Activated B cell treated with CpG ODN at 0.5 μM for 24 hours (primary cell): ENCODE results near the gene NCKAP1. TPM values are rescaled to one million over a fixed set of nuclear protein-coding genes. Genes with fewer than 3 reads are reported as not detected.
"Not testable (repeated sequence)": the region's sequence is repeated elsewhere in the genome, so short reads cannot be mapped to it uniquely, and the experiment has no call there.

Experiments used
- ATAC-seq: fragments of 200-7000 bp; cut with Tn5 transposase; one replicate; pipeline ENCODE4 v1.10.0; 2021; ENCODE audit warnings: low read depth, mild to moderate bottlenecking, moderate library complexity
- CTCF ChIA-PET: fragments of 350-600 bp; sonication (Branson Sonifier 250); formaldehyde crosslinking; loops from one replicate; lab custom pipeline; 2021; ENCODE audit warnings: antibody characterized with exemption; lab: Charles Lee
- POLR2A ChIA-PET: fragments of 350-600 bp; sonication (Branson Sonifier 250); formaldehyde crosslinking; loops from one replicate; lab custom pipeline; 2021; ENCODE audit warnings: antibody characterized with exemption; lab: Charles Lee
- DNase-seq: peaks from one replicate; pipeline ENCODE4 v3.0.0; 2022
- H3K27ac Mint-ChIP-seq: one replicate; pipeline ENCODE4 v1.8.0; 2020; ENCODE audit warnings: mixed read lengths
- H3K27me3 Mint-ChIP-seq: one replicate; pipeline ENCODE4 v1.8.0; 2021; ENCODE audit warnings: mixed read lengths
- H3K36me3 Mint-ChIP-seq: one replicate; pipeline ENCODE4 v1.8.0; 2021; ENCODE audit warnings: low read depth, mixed read lengths
- H3K4me1 Mint-ChIP-seq: one replicate; pipeline ENCODE4 v1.8.0; 2021; ENCODE audit warnings: mixed read lengths
- H3K4me3 Mint-ChIP-seq: one replicate; pipeline ENCODE4 v1.8.0; 2020; ENCODE audit warnings: mild to moderate bottlenecking, mixed read lengths
- H3K9me3 Mint-ChIP-seq: one replicate; pipeline ENCODE4 v1.8.0; 2020; ENCODE audit warnings: mixed read lengths
- intact Hi-C: fragments of 100-400 bp; cut with micrococcal nuclease; formaldehyde crosslinking; loops from one replicate; pipeline ENCODE4 v1.15.1; 2024
- total RNA-seq: library from RNA; stranded (reverse); gene quantifications from 2 replicates; pipeline ENCODE4 v1.2.3, GENCODE V29; 2022
- TF ChIP-seq, protein P1 (sequence below): fragments of 200-600 bp; IDR thresholded peaks from one replicate; pipeline ENCODE4 v1.8.0; 2022; ENCODE audit warnings: antibody characterized with exemption, mild to moderate bottlenecking

Gene NCKAP1
- total RNA-seq, 1 donor from 2014 or later, result not detected

DNA sequence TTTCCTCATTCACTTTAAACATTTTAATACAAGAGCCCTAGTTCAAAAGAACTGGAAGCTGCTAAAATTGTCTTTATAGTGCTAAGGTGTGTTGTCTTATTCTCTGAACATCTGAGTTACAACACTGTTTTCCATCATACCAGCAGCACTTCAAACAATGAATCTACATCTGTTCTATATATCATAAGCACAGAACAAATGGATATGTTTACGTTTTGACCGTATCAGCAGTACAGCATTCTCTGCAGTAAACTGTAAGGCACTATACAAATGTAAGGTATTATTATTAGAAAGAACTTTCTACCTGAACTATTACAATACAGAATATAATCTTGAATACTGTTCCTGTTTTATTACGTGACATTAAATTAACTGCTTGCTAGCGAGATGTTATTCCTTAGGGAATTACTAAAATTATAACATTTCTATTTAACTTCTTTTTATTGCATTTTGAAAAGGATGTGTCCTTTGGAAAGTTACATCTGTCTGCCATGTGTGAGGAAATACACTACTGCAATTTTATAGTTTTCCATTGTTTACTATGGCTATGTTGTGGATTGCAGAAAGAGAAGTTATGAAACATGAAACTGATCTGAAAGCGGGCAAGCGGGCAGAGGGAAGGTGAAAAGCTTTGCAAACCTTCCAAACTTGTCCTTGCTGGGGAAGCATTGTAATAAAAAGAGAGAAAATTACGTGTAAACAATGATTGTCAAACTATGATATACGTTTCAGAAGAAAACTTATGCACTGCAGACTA lies 13.7 kb downstream of the NCKAP1 start:
- TF ChIP-seq, protein P1, sequence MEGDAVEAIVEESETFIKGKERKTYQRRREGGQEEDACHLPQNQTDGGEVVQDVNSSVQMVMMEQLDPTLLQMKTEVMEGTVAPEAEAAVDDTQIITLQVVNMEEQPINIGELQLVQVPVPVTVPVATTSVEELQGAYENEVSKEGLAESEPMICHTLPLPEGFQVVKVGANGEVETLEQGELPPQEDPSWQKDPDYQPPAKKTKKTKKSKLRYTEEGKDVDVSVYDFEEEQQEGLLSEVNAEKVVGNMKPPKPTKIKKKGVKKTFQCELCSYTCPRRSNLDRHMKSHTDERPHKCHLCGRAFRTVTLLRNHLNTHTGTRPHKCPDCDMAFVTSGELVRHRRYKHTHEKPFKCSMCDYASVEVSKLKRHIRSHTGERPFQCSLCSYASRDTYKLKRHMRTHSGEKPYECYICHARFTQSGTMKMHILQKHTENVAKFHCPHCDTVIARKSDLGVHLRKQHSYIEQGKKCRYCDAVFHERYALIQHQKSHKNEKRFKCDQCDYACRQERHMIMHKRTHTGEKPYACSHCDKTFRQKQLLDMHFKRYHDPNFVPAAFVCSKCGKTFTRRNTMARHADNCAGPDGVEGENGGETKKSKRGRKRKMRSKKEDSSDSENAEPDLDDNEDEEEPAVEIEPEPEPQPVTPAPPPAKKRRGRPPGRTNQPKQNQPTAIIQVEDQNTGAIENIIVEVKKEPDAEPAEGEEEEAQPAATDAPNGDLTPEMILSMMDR, result no peak
- DNase-seq (no peak), ATAC-seq (no peak)
- Mint-ChIP-seq H3K4me3 (no peak overlapping the region), H3K36me3 (no peaks in the 10 kb centered on the region), H3K4me1 (no peaks in the 10 kb centered on the region), H3K27me3 (peaks cover 48% of the 10 kb centered on the region), H3K27ac (no peak overlapping the region), H3K9me3 (no peaks in the 10 kb centered on the region)
- intact Hi-C loops, result no loop called here
- CTCF ChIA-PET, result no interaction called here
- POLR2A ChIA-PET, result no interaction called here

DNA sequence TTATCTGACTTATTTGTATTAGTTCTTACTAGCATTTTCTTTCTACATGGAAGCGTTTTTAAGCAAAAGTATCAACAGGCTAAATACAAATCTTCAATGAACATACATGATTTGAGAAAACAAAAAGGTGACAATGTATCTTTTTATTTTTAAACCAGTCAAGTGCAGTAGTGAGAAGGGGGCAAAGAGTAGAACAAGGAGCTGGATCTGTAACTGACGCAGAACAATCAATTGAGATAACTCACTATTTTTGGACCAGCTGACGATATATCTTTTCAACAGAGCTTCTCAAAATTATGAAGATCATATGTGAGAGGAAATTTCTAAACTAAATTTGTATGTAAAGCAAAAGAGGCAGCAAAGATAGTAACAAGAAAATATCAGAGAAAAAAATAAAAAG lies 15.5 kb downstream of the NCKAP1 start:
- POLR2A ChIA-PET, result no interaction called here
- no peaks in the 10 kb centered on the region for H3K36me3 Mint-ChIP-seq
- ATAC-seq (no peak), DNase-seq (no peak)
- TF ChIP-seq, protein P1, result no peak
- no peak overlapping the region for H3K27ac Mint-ChIP-seq
- no peaks in the 10 kb centered on the region for H3K4me1 Mint-ChIP-seq
- CTCF ChIA-PET, result no interaction called here
- intact Hi-C loops, result no loop called here
- H3K4me3 Mint-ChIP-seq, result no peak overlapping the region
- no peaks in the 10 kb centered on the region for H3K9me3 Mint-ChIP-seq
- peaks cover 43% of the 10 kb centered on the region for H3K27me3 Mint-ChIP-seq

DNA sequence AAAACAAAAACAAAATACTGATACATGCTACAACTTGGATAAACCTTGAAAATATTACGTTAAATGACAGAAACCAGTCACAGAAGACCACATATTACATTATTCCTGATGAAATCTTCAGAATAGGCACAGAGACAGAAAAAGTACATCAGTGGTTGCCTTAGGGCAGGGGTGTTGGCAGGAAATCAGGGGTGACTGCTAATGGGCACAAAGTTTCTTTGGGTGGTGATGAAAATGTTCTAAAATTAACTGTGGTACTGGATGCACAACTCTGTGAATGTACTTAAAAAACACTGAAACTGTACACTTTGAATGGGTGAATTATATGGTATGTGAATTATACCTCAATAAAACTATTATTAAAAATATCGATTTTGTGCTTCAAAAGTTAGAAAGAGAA lies 16.6 kb downstream of the NCKAP1 start:
- H3K4me1 Mint-ChIP-seq, result no peaks in the 10 kb centered on the region

DNA sequence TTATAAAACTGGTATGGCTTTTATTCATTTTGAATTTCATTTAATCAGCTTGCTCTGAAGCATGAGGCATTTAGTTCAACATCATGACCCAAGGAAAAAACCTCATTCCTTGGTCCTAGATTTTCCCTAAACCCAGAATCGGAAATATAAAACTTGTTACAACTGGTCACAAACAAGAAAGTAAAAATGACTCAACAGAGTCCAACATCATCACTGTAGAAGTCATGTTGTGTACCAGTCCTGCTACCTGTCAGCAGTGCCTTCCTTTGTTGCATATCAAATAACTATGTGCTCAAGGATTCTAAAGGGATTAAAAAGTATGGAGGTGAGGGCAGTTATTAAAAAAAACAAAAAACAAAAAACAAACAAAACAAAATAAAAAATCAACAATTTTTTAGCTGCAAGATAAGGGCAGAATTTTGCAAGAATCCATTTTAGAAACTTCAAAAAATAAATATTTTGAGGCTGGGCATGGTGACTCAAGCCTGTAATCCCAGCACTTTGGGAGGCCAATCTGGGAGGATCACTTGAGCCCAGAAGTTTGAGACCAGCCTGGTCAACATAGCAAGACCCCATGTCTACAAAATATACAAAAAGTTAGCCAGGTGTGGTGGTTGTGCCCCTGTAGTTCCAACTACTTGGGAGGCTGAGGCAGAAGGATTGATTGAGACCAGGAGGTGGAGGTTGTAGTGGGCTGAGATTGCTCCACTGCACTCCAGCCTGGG lies 18.4 kb downstream of the NCKAP1 start:
- intact Hi-C loops, result no loop called here
- no peak for DNase-seq
- no peak overlapping the region for H3K27ac Mint-ChIP-seq
- CTCF ChIA-PET, result interaction anchor here (0.6 kb wide), 1 partner anchor 263 kb away, joined by 3 read pairs; no protein-coding TSS in a partner anchor
- POLR2A ChIA-PET, result no interaction called here
- H3K4me1 Mint-ChIP-seq, result no peaks in the 10 kb centered on the region
- H3K9me3 Mint-ChIP-seq, result no peaks in the 10 kb centered on the region
- no peak for ATAC-seq
- peaks cover 42% of the 10 kb centered on the region for H3K27me3 Mint-ChIP-seq
- H3K36me3 Mint-ChIP-seq, result no peaks in the 10 kb centered on the region
- TF ChIP-seq, protein P1, result no peak
- no peak overlapping the region for H3K4me3 Mint-ChIP-seq

More for the DNA sequence above, 16.6 kb downstream of the NCKAP1 start:
- ChIA-PET CTCF (no interaction called here), POLR2A (no interaction called here)
- TF ChIP-seq, protein P1, result no peak
- intact Hi-C loops, result no loop called here
- ATAC-seq (no peak), DNase-seq (no peak)
- H3K36me3 Mint-ChIP-seq, result no peaks in the 10 kb centered on the region
- no peaks in the 10 kb centered on the region for H3K9me3 Mint-ChIP-seq
- no peak overlapping the region for H3K27ac Mint-ChIP-seq
- peaks cover 45% of the 10 kb centered on the region for H3K27me3 Mint-ChIP-seq
- no peak overlapping the region for H3K4me3 Mint-ChIP-seq

DNA sequence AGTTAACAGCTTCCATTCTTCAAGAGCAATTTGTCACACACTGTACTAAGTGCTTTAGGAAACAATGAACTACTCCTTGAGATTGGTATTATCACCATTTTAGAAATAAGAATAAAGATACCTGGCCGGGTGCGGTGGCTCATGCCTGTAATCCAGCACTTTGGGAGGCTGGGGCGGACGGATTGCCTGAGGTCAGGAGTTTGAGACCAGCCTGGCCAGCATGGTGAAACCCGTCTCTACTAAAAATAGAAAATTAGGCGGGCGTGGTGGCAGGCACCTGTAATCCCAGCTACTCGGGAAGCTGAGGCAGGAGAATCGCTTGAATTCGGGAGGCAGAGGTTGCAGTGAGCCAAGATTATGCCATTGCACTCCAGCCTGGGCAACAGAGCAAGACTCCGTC lies 20.4 kb downstream of the NCKAP1 start:
- peaks cover 52% of the 10 kb centered on the region for H3K27me3 Mint-ChIP-seq
- H3K36me3 Mint-ChIP-seq, H3K4me1 Mint-ChIP-seq, CTCF ChIA-PET, ATAC-seq, H3K4me3 Mint-ChIP-seq, intact Hi-C loops, H3K27ac Mint-ChIP-seq, H3K9me3 Mint-ChIP-seq, DNase-seq, POLR2A ChIA-PET: not testable (repeated sequence)
